ENCODE results near the gene DNAJB11. TPM values are rescaled to one million over a fixed set of nuclear protein-coding genes. Genes with fewer than 3 reads are reported as not detected.

The DNAJB11 gene
- total and polyA plus RNA-seq, 2 of the 4 experiments (the other 2 are of a cell fraction) = 27.4 to 48.6 TPM

DNA sequence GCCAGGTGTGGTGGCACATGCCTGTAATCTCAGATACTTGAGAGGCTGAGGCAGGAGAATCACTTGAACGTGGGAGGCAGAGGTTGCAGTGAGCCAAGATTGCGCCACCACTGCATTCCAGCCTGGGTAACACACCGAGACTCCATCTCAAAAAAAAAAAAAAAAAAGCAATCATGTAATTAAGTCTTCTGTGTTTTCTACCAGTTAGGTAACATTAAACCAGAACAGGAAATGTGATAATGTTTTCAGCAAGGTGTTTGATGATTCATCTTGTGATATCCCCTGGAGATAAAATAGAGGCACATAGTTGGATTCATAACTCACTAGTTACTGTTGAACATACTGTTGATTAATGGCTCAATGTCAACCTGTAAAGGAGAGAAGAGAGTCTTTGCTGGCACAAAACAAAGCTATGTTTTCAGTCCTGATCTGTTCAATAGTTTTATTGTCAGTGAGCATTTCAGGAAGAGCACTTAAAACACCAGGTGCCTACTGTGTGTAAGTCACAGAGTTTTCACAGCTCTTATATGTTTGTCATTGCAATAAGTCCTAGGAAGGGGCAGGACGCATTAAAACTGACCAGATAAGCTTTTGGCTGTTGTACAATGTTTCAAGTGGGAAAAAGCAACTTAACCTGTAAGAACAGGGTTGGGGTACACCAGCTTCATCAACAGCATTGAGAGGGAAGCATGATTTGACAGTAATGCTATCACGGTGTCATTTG, 19.5 kb downstream of the DNAJB11 start:
- Histone ChIP-seq H3K9ac (ENCODE audit: low read depth, low read length) (no peak overlapping the region), H4K91ac (ENCODE audit: insufficient read depth, low read depth, low read length) (no peak overlapping the region), H2AK9ac (replicated peaks; ENCODE audit: low read depth, low read length, poor library complexity) (no peak overlapping the region), H2BK15ac (ENCODE audit: low read depth, low read length) (no peak overlapping the region), H3K4me1 (ENCODE audit: control insufficient read depth, insufficient read depth, low read length) (no peaks in the 10 kb centered on the region), H3K23ac (ENCODE audit: low read depth, low read length) (no peak overlapping the region), H2AFZ (replicated peaks; ENCODE audit: low read length, poor library complexity) (no peak overlapping the region), H3K36me3 (ENCODE audit: control insufficient read depth, insufficient read depth, low read length) (peaks cover 2% of the 10 kb centered on the region; the same call in 1 of the 2 replicates), H2BK120ac (ENCODE audit: low read depth, low read length) (no peak overlapping the region), H3K4ac (ENCODE audit: low read depth, low read length) (no peak overlapping the region), H3K79me1 (ENCODE audit: low read depth in 1 of 2, low read length in 2 of 2) (no peaks in the 10 kb centered on the region), H2BK5ac (ENCODE audit: low read depth, low read length, poor library complexity, severe bottlenecking) (no peak overlapping the region), H3K18ac (ENCODE audit: low read depth, low read length) (no peak overlapping the region), H3K4me2 (ENCODE audit: low read depth, low read length) (no peak overlapping the region), H3K9me1 (ENCODE audit: insufficient read depth, low read length) (no peaks in the 10 kb centered on the region), H3K56ac (ENCODE audit: extremely low read depth, insufficient read depth, low read length) (no peak overlapping the region), H3K4me3 (ENCODE audit: insufficient read depth, low read depth, low read length) (no peak overlapping the region), H3K27ac (ENCODE audit: insufficient read depth, low read length) (no peak overlapping the region), H3K9me3 (ENCODE audit: control insufficient read depth, insufficient read depth, low read length) (no peaks in the 10 kb centered on the region), H3K14ac (replicated peaks; ENCODE audit: low read depth, low read length) (no peak overlapping the region), H4K8ac (ENCODE audit: low read depth in 2 of 2, low read length in 2 of 2) (no peak overlapping the region), H2BK20ac (ENCODE audit: low read depth, low read length) (no peak overlapping the region), H2AK5ac (ENCODE audit: low read depth, low read length) (no peak overlapping the region), H4K5ac (ENCODE audit: low read depth, low read length) (no peak overlapping the region), H3K27me3 (ENCODE audit: control insufficient read depth, insufficient read depth, low read length) (peaks cover 3% of the 10 kb centered on the region; the same call in 1 of the 2 replicates), H4K20me1 (ENCODE audit: insufficient read depth, low read length) (no peaks in the 10 kb centered on the region)
- dilution Hi-C loops (cut with HindIII; ENCODE audit: low sequenced_read_pairs, unreplicated experiment) = no loop called here
- in situ Hi-C loops (cut with MboI; ENCODE audit: low sequenced_read_pairs) = no loop called here
- TF ChIP-seq POLR2A (IDR thresholded peaks at IDR 0.05; ENCODE audit: low read depth, low read length) (no peak), CEBPB (IDR thresholded peaks at IDR 0.05; ENCODE audit: low read depth, low read length) (peak; percentile 66), RAD21 (IDR thresholded peaks at IDR 0.05; ENCODE audit: low read length) (no peak), USF2 (IDR thresholded peaks at IDR 0.05; ENCODE audit: low read depth, low read length) (no peak)
- no TSS peak for BruUV-seq (replicated peaks)
- ATAC-seq (ENCODE audit: low read depth) = no peak
- POLR2A ChIA-PET (ENCODE audit: unreplicated experiment) = no interaction called here
- intact Hi-C loops (cut with micrococcal nuclease) = no loop called here
- CTCF ChIA-PET = interaction anchor here (0.7 to 1.3 kb wide), 2 partner anchors 9 to 27 kb away, joined by 3 to 6 read pairs; no protein-coding TSS in a partner anchor
- WGBS, 2 experiments (ENCODE audit: extremely low coverage in 2 of 2, insufficient read length in 1 of 2) = 40% methylated on average over 1 of the region's 5 CpGs; no CpG with 5 or more reads in 1 of the 2 experiments
- DNase-seq = peak; percentile 20

All from IMR-90 (cell line).